Activated CD4-positive, alpha-beta T cell treated with anti-CD3 and anti-CD28 coated beads for 36 hours (primary cell): ENCODE measurements around the gene RASD2. TPM values are rescaled to one million over a fixed set of nuclear protein-coding genes. Genes with fewer than 3 reads are reported as not detected.

ENCODE experiments used
- ATAC-seq: fragments of 200-7000 bp; cut with Tn5 transposase; one replicate; pipeline ENCODE4 v1.10.0; 2021; ENCODE audit warnings: mild to moderate bottlenecking, moderate library complexity
- CTCF ChIA-PET: fragments of 350-600 bp; sonication (Branson Sonifier 250); formaldehyde crosslinking; loops from one replicate; lab custom pipeline; 2021; ENCODE audit warnings: antibody characterized with exemption; lab: Charles Lee
- POLR2A ChIA-PET: fragments of 350-600 bp; sonication (Branson Sonifier 250); formaldehyde crosslinking; loops from one replicate; lab custom pipeline; 2021; ENCODE audit warnings: antibody characterized with exemption, inconsistent platforms; lab: Charles Lee
- DNase-seq: peaks from one replicate; pipeline ENCODE4 v3.0.0-alpha.2; 2020
- H3K27ac Mint-ChIP-seq: one replicate; pipeline ENCODE4 v1.8.0; 2021; ENCODE audit warnings: mixed read lengths
- H3K27me3 Mint-ChIP-seq: one replicate; pipeline ENCODE4 v1.8.0; 2021; ENCODE audit warnings: mixed read lengths
- H3K36me3 Mint-ChIP-seq: one replicate; pipeline ENCODE4 v1.8.0; 2021; ENCODE audit warnings: low read depth, mixed read lengths
- H3K4me1 Mint-ChIP-seq: one replicate; pipeline ENCODE4 v1.8.0; 2021; ENCODE audit warnings: mixed read lengths
- H3K4me3 Mint-ChIP-seq: one replicate; pipeline ENCODE4 v1.8.0; 2021; ENCODE audit warnings: mild to moderate bottlenecking, moderate library complexity, mixed read lengths
- H3K9me3 Mint-ChIP-seq: one replicate; pipeline ENCODE4 v1.8.0; 2021; ENCODE audit warnings: low read depth, mixed read lengths
- intact Hi-C, 2 experiments: fragments of 100-400 bp; cut with DNase I in 1 of 2; cut with micrococcal nuclease in 1 of 2; formaldehyde crosslinking; loops; one replicate each; pipeline versions ENCODE4 v1.14.2 to v1.15.1; 2022 to 2024; cut with DNase I, micrococcal nuclease
- total RNA-seq, 2 experiments: library from RNA; stranded (reverse); gene quantifications; one replicate each; pipeline ENCODE4 v1.2.3, GENCODE V29; 2021

The RASD2 gene
- total RNA-seq, 2 experiments from 2014 or later: 0.09 TPM

DNA sequence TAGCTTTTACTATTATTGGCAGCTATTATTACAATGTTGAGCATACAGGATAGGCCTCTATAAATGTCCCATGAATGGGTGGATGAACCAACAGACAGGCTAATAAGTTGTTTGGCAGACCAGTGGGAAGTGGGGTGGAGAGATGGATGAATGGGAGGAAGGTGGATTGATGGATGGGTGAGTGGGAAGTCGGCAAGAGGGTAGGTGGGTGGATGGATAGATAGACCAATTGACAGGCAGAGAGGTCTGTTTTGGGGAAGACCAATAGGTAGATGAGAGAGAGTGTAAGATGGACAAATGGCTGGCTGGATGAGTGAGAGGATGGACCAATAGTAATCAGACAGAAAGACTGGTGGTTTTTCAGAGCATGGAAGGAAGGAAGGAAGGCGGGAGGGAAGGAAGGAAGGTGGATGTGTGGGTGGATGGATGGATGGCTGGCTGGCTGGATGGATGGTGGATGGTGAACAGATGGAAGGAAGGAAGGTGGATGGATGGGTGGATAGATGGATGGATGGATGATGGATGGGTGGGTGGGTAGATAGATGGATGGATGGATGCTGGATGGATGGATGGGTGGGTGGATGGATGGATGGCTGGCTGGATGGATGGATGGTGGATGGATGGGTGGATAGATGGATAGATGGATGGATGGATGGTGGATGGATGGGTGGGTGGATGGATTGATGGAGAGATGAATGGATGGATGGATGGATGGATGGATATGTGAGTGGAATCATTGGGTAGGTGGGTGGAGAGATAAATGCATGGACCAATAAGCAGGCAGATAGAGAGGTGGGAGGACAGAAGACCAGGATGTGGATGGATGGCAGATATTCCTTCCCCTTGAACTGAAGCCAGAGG is 37.4 kb downstream of the RASD2 start:
- DNase-seq: no peak
- H3K27ac Mint-ChIP-seq: no peak overlapping the region
- no peaks in the 10 kb centered on the region for H3K36me3 Mint-ChIP-seq
- H3K4me1 Mint-ChIP-seq: no peaks in the 10 kb centered on the region
- no peak for ATAC-seq
- ChIA-PET CTCF (interaction anchor here (0.7 kb wide), 1 partner anchor 112 kb away, joined by 3 read pairs; no protein-coding TSS in a partner anchor), POLR2A (no interaction called here)
- no peak overlapping the region for H3K4me3 Mint-ChIP-seq
- intact Hi-C loops: no loop called here
- H3K27me3 Mint-ChIP-seq: no peaks in the 10 kb centered on the region
- H3K9me3 Mint-ChIP-seq: no peaks in the 10 kb centered on the region

DNA sequence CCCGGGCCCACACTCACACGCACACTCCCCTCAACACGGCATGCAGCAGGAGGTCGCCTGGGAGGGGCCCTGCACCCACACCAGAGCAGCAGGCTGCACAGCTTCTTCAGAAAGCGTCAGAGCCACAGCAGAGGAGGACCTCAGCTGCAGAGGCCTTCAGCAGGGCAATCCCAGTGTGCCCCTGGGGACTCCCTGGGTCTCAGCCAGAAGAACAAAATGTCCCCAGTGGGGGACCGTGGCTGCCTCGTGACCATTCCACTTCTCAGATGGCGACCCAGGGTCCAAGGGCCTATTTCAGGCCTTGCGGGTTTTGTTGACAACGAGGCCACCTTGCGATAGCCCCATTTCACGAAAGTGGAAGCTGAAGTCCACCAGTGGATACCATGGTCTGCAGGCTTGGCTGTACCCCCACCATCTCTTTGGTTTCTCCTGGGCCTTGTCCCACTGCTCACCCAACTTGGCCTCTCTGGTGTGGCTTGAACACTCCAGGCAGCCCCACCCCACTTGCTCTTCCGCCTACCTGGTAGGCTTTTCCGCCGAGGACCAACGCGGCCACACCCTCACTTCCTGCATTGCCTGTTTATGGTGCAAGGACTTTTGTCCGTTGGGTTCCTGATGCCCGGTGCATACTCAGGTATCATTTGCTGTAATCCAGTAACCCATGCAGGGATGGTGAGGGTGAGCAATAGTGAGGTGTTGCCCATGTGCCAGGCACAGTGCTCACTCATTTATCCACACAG is 38.4 kb downstream of the RASD2 start:
- Mint-ChIP-seq H3K27ac (no peak overlapping the region), H3K9me3 (no peaks in the 10 kb centered on the region), H3K36me3 (no peaks in the 10 kb centered on the region), H3K4me1 (no peaks in the 10 kb centered on the region), H3K4me3 (no peak overlapping the region), H3K27me3 (peaks cover 4% of the 10 kb centered on the region)
- ChIA-PET CTCF (no interaction called here), POLR2A (no interaction called here)
- DNase-seq (no peak), ATAC-seq (no peak)
- intact Hi-C loops: no loop called here

DNA sequence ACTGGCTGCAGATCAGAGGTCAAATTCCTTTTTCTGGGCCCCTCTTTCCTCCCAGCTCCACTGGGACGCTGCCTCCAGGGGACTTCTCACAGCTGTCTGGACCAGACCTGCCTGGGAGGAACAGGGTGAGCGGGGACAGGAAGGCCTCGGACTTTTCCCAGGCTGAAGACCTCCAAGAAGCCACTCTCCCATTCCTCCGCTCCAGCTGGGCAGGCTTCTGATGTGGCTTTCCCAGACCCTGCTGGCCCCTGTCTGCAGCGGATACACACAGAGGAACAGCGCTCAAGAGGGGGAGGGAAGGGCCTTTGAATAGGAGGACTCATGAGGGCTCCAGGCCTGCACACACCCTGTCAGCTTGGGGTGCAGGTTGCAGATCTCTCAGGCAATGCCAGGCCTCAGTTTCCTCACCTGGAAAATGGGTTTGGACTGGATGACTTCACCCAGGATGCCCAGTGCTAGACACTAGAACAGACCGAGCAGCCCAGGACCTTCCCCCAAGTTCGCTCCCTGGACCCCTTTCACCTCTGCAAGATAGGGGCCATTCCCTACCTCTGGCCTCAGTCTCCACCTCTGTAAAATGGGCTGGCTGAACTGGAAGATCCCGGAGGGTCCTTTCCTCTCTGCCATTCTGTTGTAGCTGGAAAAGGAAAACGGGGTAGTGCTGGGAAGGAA is 39.9 kb downstream of the RASD2 start:
- no peaks in the 10 kb centered on the region for H3K9me3 Mint-ChIP-seq
- ChIA-PET POLR2A (no interaction called here), CTCF (interaction anchor here (0.6 to 3.2 kb wide), 3 partner anchors 12 to 229 kb away, joined by 3 to 21 read pairs (median 3); no protein-coding TSS in a partner anchor)
- no peak overlapping the region for H3K4me3 Mint-ChIP-seq
- peaks cover 4% of the 10 kb centered on the region for H3K27me3 Mint-ChIP-seq
- no peak for DNase-seq
- no peaks in the 10 kb centered on the region for H3K36me3 Mint-ChIP-seq
- intact Hi-C loops: no loop called here
- H3K27ac Mint-ChIP-seq: no peak overlapping the region
- no peak for ATAC-seq
- H3K4me1 Mint-ChIP-seq: no peaks in the 10 kb centered on the region

DNA sequence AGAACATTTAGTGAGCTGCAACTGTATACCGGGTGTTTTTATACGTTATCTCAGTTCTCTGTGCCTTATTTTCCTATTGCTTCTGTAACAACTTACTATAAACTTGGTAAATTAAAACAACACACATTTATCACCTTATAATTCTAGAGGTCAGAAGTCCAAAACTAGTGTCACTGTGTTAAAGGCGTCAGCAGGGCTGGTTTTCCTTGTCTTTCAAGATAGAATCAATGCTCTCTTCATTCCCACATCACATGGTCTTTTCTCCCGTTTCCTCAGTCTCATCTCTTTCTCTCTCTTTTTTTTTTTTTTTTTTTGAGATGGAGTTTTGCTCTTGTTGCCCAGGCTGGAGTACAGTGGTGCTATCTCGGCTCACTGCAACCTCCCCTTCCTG is 40.4 kb downstream of the RASD2 start:
- H3K4me3 Mint-ChIP-seq: no peak overlapping the region
- no peaks in the 10 kb centered on the region for H3K36me3 Mint-ChIP-seq
- H3K4me1 Mint-ChIP-seq: no peaks in the 10 kb centered on the region
- ChIA-PET CTCF (interaction anchor here (0.6 to 3.2 kb wide), 4 partner anchors 12 to 271 kb away, joined by 3 to 21 read pairs (median 3); no protein-coding TSS in a partner anchor), POLR2A (no interaction called here)
- no peaks in the 10 kb centered on the region for H3K9me3 Mint-ChIP-seq
- H3K27me3 Mint-ChIP-seq: peaks cover 4% of the 10 kb centered on the region
- no peak for DNase-seq
- intact Hi-C loops: no loop called here
- ATAC-seq: no peak
- H3K27ac Mint-ChIP-seq: no peak overlapping the region

DNA sequence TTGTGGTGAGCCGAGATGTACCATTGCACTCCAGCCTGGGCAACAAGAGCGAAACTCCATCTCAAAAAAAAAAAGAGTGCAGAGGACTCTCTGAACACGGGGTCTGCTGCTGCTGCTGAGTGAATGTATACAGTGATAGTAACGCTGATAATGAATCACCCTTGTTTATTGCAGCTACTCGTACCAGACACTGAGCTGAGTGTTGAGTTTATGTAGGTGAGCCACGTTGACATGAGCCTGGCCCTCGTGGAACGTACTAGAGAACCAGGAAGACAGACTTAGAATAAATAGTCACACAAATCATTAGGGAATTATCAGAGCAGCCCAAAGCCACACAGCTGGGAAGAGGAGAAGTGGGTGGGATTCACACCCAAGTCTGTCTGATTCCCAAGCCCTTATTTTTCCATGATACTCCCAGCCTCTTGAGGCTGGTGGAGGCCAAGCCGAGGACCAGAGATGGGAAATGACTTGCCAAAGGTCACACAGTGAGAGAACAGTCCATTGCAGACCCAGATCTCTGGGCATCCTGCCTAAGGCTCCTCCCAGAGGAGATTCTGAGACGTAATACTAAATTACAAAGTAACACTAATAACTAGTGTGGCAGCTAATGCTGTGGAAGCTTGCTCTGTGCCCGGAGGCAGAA is 41.7 kb downstream of the RASD2 start:
- intact Hi-C loops: loop anchor here in 1 of 2 experiments (2.0 kb wide), 1 partner anchor 152 kb away; no protein-coding TSS in a partner anchor
- DNase-seq (no peak), ATAC-seq (no peak)
- CTCF ChIA-PET: interaction anchor here (0.6 to 3.2 kb wide), 11 partner anchors 9 to 1209 kb away, joined by 3 to 21 read pairs (median 3); no protein-coding TSS in a partner anchor
- Mint-ChIP-seq H3K9me3 (no peaks in the 10 kb centered on the region), H3K27ac (no peak overlapping the region), H3K4me1 (no peaks in the 10 kb centered on the region), H3K36me3 (no peaks in the 10 kb centered on the region), H3K4me3 (no peak overlapping the region), H3K27me3 (peaks cover 4% of the 10 kb centered on the region)
- POLR2A ChIA-PET: interaction anchor here (0.6 kb wide), 1 partner anchor 110 kb away, joined by 6 read pairs; no protein-coding TSS in a partner anchor

DNA sequence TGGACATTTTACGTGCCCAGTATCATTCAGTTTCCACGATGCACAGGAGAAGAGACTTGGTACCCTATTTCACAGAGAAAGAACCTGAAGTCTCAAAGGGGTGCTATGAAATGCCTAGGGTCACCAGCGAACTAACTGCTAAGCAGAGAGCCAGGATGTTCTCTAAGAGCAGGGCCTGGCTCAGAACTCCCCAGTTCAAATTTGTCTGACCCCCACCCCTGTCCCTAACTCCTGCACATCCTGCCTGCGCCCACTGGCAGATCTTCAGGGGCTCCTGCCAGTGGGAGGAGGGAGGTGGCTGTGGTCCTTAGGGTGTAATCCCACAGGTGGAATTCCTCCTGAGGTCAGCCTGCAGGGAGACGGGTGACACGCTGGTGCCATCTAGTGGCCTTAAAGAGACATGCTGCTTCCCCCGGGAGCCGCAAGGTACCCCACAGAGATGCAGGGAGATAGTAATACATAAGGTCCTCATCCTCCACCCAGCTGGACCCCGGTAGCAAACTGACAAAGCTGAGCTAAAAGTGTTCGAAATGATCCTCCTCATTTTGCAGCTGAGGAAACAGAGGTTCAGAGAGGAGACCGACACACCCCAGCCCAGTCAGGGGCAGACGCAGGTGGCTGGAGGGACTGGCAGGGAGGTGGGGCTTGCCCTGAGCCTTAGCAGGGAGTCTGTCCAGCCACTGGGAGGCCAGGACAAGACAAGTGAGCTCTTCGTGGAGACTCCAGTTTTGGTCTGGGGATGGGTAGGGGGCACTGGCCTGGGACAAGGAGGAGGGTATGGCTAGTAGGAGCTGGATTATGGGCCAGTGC is 42.4 kb downstream of the RASD2 start:
- Mint-ChIP-seq H3K4me3 (no peak overlapping the region), H3K9me3 (no peaks in the 10 kb centered on the region), H3K4me1 (no peaks in the 10 kb centered on the region), H3K36me3 (no peaks in the 10 kb centered on the region), H3K27ac (no peak overlapping the region), H3K27me3 (peaks cover 4% of the 10 kb centered on the region)
- peak; percentile 80 for ATAC-seq
- DNase-seq: peak; percentile 66
- intact Hi-C loops: loop anchor here (1.0 to 2.0 kb wide), 3 partner anchors 152 to 233 kb away; no protein-coding TSS in a partner anchor
- CTCF ChIA-PET: interaction anchor here (0.6 to 3.2 kb wide), 19 partner anchors 9 to 634 kb away, joined by 3 to 21 read pairs (median 3); partner anchors contain the start of gene RASD2
- POLR2A ChIA-PET: no interaction called here

DNA sequence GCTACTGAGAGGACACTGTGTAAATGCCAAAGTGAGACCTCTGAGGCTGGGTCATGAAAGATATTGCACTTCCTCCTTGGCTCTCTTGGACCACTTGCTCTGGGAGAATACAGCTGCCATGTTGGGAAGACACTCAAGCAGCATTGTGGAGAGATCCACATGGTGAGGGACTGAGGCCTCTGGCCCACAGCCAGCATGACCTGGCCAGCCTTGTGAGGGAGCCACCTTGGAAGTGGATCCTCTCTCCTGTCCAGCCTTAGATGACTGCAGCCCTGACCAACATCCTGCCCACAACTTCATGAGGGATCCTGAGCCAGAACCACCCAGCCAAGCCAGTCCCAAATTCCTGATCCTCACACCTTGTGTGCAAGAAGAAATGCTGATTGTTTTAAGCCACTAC is 46.1 kb downstream of the RASD2 start:
- Mint-ChIP-seq H3K9me3 (no peaks in the 10 kb centered on the region), H3K36me3 (no peaks in the 10 kb centered on the region), H3K27me3 (peaks cover 4% of the 10 kb centered on the region), H3K27ac (no peak overlapping the region), H3K4me1 (no peaks in the 10 kb centered on the region), H3K4me3 (no peak overlapping the region)
- CTCF ChIA-PET: interaction anchor here (0.6 kb wide), 1 partner anchor 548 kb away, joined by 3 read pairs; no protein-coding TSS in a partner anchor
- DNase-seq (no peak), ATAC-seq (no peak)
- POLR2A ChIA-PET: no interaction called here
- intact Hi-C loops: no loop called here

DNA sequence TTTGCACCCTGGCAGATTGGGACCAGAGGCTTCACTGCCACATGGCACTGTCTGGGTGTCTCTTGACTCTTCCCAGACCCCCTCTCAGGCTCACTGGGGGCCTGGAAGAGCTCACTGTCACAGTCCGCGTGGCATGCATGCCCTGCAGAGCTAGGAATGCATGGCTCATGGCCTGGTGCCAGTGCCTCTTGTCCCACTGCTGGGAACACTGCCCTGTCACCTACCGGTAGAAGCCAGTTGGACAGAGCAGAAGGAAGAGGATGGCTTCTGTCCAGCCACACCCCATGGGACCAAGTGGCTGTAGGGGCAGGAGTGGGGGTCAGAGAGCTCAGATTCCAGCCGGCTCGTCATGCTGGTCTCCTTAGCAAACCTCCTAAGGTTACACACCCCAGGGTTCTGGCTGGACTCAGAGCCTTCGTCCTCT is 46.8 kb downstream of the RASD2 start:
- CTCF ChIA-PET: interaction anchor here (0.7 kb wide), 1 partner anchor 80 kb away, joined by 3 read pairs; no protein-coding TSS in a partner anchor
- H3K27ac Mint-ChIP-seq: no peak overlapping the region
- no peaks in the 10 kb centered on the region for H3K9me3 Mint-ChIP-seq
- no peaks in the 10 kb centered on the region for H3K36me3 Mint-ChIP-seq
- H3K27me3 Mint-ChIP-seq: peaks cover 4% of the 10 kb centered on the region
- H3K4me3 Mint-ChIP-seq: no peak overlapping the region
- H3K4me1 Mint-ChIP-seq: no peaks in the 10 kb centered on the region
- POLR2A ChIA-PET: interaction anchor here (0.6 kb wide), 1 partner anchor 1135 kb away, joined by 5 read pairs; no protein-coding TSS in a partner anchor
- intact Hi-C loops: no loop called here
- no peak for DNase-seq
- ATAC-seq: no peak

DNA sequence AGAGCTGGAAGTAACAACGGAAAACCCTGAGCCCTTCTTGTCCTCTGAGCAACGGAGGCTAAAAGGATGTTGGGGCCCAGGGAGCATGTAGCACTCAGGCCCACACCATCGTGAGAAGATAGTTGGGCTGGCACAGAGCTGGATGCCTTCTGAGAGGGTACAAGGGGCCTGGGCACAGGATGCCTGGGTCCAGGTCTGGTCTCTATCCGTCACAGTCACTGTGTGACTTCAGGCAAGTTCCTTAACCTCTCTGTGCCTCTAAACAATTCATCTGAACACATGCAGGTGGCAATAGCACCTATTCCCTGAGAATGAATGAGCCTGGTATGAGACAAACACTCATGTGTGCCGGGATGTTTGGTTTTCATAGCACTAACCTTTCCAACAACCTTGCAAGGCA is 47.3 kb downstream of the RASD2 start:
- H3K4me1 Mint-ChIP-seq: no peaks in the 10 kb centered on the region
- ChIA-PET CTCF (interaction anchor here (0.7 kb wide), 1 partner anchor 80 kb away, joined by 3 read pairs; no protein-coding TSS in a partner anchor), POLR2A (no interaction called here)
- H3K4me3 Mint-ChIP-seq: no peak overlapping the region
- no peak for ATAC-seq
- H3K9me3 Mint-ChIP-seq: no peaks in the 10 kb centered on the region
- no peaks in the 10 kb centered on the region for H3K36me3 Mint-ChIP-seq
- peaks cover 4% of the 10 kb centered on the region for H3K27me3 Mint-ChIP-seq
- H3K27ac Mint-ChIP-seq: no peak overlapping the region
- DNase-seq: no peak
- intact Hi-C loops: no loop called here
